ENCODE results near the gene GSTM1.

Gene GSTM1

DNA sequence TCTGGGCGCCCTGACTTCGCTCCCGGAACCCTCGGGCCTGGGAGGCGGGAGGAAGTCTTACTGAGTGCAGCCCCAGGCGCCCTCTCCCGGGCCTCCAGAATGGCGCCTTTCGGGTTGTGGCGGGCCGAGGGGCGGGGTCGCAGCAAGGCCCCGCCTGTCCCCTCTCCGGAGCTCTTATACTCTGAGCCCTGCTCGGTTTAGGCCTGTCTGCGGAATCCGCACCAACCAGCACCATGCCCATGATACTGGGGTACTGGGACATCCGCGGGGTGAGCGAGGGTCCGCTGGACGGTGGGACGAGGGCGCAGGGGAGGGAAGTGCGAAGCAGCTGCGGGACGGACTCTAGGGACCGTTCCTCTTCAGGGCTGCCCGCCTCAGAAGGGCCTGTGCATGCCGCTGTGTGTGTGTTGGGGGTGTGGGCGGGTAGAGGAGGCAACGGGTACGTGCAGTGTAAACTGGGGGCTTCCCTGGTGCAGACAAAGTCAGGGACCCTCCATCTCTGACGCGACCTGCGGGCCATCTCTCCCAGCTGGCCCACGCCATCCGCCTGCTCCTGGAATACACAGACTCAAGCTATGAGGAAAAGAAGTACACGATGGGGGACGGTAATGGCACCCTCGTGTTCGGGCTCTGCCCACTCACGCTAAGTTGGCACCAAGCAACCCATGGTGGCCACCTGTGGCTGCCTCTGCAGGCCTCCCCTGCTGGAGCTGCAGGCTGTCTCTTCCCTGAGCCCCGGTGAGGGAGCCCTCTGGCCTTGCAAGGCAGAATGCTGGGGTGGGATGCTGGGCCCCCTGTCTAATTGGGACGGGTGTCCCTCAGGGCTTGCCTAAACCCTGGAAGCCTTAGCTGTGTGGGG is at the start of gene GSTM1:
TSS of gene GSTM1 (plus strand) at position 177 of the 859 bp plus-strand sequence. CDS start at position 234, 57 bp downstream.
- peak in 1 of 3 experiments; percentile 56 for DNase-seq (ENCODE audit: low read depth in 3 of 3)

DNA sequence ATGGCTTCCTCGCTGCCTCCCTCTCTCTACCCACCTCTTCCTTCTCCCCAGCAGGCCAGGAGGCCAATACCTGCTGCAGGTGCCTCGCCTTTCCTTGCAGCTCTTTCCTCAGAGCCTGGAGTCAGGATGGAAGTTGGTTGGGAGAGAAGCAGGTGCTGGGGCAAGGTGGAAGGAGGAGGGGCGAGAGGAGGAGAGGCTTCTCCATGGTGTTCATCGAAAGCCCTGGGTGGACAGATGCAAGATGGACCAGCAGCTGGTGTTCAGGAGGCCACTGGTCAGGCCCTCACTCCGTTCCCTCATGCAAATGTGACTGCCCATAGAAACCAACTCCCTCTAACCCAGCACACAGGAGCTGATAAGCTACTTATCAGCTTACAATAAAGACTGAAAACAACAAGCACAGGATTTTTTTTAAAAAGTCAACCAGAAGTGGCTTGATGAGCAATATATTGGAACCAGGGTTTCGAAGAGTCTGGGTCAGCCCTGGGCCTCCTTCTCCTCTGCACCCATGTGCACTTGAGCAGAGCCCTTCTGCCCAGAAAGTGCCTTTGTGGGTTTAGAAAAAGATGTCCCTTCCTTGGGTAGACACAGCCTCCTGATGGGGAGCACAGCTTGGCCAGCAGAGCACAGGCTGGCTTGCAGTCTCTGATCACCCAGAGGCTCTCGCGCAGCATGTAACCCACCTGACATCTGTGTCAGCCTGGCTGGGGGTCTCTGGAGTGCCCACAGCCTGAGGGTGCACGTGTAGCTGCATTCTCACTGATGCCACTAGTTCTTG is 48.4 kb upstream of the GSTM1 start:
- DNase-seq (ENCODE audit: low read depth in 3 of 3): no peak

GRCh38 chr1:109639841-109640184 is 47.8 kb upstream of the GSTM1 start:
- DNase-seq (ENCODE audit: low read depth in 3 of 3): no peak

DNA sequence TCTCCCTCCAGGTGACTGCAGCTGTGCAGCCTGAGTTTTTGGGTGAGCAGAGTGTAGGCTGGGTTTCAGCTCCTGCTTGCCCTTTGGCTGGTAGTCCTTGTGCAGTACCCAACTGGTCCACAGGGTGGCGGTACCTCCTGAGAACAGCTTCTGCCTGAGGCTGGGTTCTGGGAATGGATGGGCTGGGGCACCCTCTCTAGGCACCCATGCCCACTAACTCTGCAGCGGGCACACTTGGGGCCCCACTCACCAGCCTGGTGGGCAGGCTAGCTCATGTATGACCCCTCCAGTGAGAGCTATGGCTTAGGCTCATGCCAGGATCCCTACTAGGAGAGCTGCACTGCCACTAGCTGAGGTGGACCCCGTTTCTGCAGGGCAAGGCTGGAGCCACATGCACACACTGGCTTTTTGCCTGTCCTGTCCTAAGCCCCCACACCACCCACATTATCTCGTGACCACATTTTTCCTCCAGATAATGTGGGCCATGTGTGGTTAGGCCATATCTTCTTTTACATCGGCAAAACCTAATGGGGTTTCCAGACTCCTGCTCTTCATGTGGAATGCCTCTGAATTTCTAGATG is 47.2 kb upstream of the GSTM1 start:
- peak; percentile 77 to 94 (median 82) for DNase-seq (ENCODE audit: low read depth in 3 of 3)

GRCh38 chr1:109641078-109641740 is 46.4 kb upstream of the GSTM1 start:
- DNase-seq (ENCODE audit: low read depth in 3 of 3): no peak

- no peak for DNase-seq (ENCODE audit: low read depth in 3 of 3)
These were observed 45.8 kb upstream of the GSTM1 start for GRCh38 chr1:109641861-109642260.

GRCh38 chr1:109642626-109643025 is 45.0 kb upstream of the GSTM1 start:
- DNase-seq (ENCODE audit: low read depth in 3 of 3): no peak

DNA sequence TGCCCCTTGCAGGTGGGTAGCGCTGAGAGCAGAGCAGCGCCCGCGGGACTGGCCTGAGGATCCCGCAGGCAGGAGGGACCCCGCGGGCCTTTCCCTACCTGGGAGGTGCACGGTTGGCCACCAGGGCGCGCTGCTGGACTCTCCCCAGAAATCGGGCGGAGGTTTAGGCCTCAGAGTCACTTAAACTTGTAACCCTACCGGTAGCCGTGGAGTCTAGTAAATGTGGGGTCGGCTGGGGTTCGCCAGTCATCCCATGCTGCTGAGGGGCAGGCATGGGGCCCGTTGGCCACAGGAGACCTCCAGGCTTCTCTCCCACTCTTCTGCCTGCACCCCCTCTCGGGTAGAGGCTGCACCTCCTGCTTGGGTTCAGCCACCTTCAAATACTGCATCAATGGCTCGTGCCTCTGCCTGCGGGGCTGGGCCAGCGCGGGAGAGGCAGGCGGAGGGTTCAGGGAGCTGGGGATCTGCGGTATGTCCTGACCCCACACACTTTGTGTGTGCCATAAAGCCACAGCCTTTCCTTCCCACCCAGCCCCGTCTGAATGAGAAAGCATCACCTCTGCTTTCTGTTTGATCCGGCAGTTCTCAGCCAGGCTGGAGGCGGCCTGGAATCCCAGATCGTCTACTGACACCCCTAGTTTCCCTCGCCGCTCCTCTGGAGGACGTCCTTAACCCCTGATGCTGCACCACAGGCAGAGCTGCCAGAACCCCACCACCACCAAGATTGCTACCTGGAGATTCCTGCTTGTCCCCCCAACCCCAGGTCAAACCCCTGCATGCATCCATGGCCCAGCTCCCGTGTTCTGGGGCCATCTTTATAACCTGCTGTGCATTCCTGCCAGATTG is 44.0 kb upstream of the GSTM1 start:
- peak; percentile 69 to 81 (median 73) for DNase-seq (ENCODE audit: low read depth in 3 of 3)

DNA sequence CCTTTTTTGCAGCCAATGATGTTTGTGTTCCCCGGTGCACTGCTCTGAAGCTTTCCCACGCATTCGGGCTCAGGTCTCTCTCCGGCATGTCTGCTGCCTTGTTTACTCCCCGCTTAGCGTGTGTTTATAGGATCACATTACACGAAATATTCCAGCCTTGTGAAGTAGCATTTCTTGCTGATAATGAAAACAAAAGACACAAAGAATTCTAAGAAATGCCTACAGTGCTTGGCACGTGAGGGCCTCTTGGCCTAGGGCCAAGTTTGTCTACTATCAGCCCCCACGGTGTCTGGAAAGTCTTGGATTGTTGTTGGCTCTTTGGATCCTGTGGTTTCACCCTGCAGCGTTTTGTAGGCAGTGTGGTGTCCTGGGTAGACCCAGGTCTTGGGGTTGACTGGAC is 42.9 kb upstream of the GSTM1 start:
- DNase-seq (ENCODE audit: low read depth in 3 of 3): no peak

GRCh38 chr1:109649491-109649914 is 38.1 kb upstream of the GSTM1 start:
- no peak for DNase-seq (ENCODE audit: low read depth in 3 of 3)

GRCh38 chr1:109650609-109651008 is 37.0 kb upstream of the GSTM1 start:
- no peak for DNase-seq (ENCODE audit: low read depth in 3 of 3)

- no peak for DNase-seq (ENCODE audit: low read depth in 3 of 3)
These were observed 35.2 kb upstream of the GSTM1 start for GRCh38 chr1:109652402-109652801.

GRCh38 chr1:109653306-109653705 is 34.3 kb upstream of the GSTM1 start:
- DNase-seq (ENCODE audit: low read depth in 3 of 3): no peak

- no peak for DNase-seq (ENCODE audit: low read depth in 3 of 3)
These were observed 33.1 kb upstream of the GSTM1 start for GRCh38 chr1:109654519-109654918.

GRCh38 chr1:109655615-109656519 is 31.8 kb upstream of the GSTM1 start, which contains the start of gene GSTM4:
GSTM4 (plus strand) TSS chr1:109656099; CDS start chr1:109656390, 291 bp downstream.
- peak; percentile 2 to 54 (median 30) for DNase-seq (ENCODE audit: low read depth in 3 of 3)

DNA sequence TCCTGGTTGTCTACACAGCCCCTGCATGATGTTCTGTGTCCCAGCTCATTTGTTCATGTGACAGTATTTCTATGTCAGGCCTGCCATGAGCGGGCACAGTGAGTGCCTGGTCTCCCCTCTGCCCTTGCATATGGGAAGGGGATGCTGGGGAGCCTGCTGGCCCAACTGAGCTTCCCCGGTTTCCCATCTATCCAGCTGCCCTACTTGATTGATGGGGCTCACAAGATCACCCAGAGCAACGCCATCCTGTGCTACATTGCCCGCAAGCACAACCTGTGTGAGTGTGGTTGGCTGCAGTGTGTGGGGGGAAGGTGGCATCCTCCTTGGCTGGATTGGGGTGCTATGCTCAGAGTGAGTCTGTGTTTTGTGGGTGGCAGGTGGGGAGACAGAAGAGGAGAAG is 30.2 kb upstream of the GSTM1 start:
- no peak for DNase-seq (ENCODE audit: low read depth in 3 of 3)

DNA sequence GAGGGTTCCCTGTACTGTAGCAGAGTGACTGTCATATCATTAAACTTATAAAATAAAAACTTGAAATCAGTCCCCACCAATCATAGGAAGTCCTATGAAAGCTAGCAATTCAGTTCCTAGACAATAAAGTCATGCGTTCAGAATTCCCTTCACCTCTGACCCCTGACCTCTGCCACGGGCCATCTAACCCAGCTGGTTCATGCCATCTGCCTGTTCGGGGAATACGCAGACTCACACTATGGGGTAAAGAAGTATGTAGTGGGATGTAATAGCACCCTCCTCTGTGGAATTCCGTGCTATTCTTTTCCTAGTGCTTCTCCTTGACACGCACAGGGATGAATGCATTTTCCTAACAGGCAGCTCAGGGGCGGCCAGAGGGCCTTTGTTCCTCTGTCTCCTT is 29.6 kb upstream of the GSTM1 start:
- no peak for DNase-seq (ENCODE audit: low read depth in 3 of 3)

GRCh38 chr1:109658533-109659042 is 29.0 kb upstream of the GSTM1 start:
- no peak for DNase-seq (ENCODE audit: low read depth in 3 of 3)

GRCh38 chr1:109659145-109659544 is 28.5 kb upstream of the GSTM1 start:
- no peak for DNase-seq (ENCODE audit: low read depth in 3 of 3)

Measured in stimulated activated CD4-positive, alpha-beta T cell treated with anti-CD3 and anti-CD28 coated beads, TNF-alpha, amount 100 ng/mL, for 4 hours (primary cell).